ENCODE measurements around the gene HPRT1.

The HPRT1 gene

DNA sequence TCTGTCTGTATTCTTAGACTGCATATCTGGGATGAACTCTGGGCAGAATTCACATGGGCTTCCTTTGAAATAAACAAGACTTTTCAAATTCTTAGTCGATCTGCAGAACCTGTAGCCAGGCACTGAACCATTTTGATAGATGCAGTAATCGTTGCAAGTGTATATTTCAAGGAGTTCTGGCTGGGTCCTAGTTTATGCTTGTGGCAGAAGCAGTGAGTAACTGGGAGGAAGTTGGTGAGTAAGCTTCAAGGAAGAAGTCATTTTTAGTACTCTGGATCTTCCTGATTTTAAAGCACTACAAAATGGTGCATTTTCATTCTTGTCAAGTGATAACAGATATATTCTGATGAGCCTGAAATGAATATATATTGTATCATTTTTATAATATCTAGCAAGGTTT lies 9.5 kb downstream of the HPRT1 start:
- Histone ChIP-seq H3K4me3 (ENCODE audit: low read length) (no peak overlapping the region), H4K20me1 (ENCODE audit: insufficient read depth, low read length) (no peaks in the 10 kb centered on the region), H3K4me2 (ENCODE audit: low read depth, low read length) (no peak overlapping the region), H3K9ac (ENCODE audit: low read length) (no peak overlapping the region), H2AFZ (ENCODE audit: low read length) (no peak overlapping the region), H3K27me3 (replicated peaks; ENCODE audit: insufficient read depth, low read length) (no peaks in the 10 kb centered on the region), H3K9me2 (replicated peaks; ENCODE audit: insufficient read depth, low read length) (no peaks in the 10 kb centered on the region), H3F3A (ENCODE audit: insufficient read depth, low read length) (peaks cover 3% of the 10 kb centered on the region; the same call in 1 of the 2 replicates), H3K79me2 (ENCODE audit: low read length) (peaks cover 24% of the 10 kb centered on the region), H3K9me3 (replicated peaks; ENCODE audit: insufficient read depth, low read length) (no peaks in the 10 kb centered on the region), H3K4me1 (ENCODE audit: low read length) (no peaks in the 10 kb centered on the region), H3K36me3 (replicated peaks; ENCODE audit: insufficient read depth, low read length) (no peaks in the 10 kb centered on the region), H3K27ac (ENCODE audit: low read length) (no peak overlapping the region)
- no peak for DNase-seq
- no peak for TF ChIP-seq EZH2phosphoT487 (IDR thresholded peaks at IDR 0.05; ENCODE audit: low read length)
- no peak for TF ChIP-seq CTCF (IDR thresholded peaks at IDR 0.05; ENCODE audit: low read length)
- no peak for TF ChIP-seq EZH2 (optimal IDR thresholded peaks at IDR 0.05; ENCODE audit: low read depth, low read length)

GRCh38 chrX:134470013-134470412 lies 10.0 kb downstream of the HPRT1 start:
- H3K79me2 ChIP-seq (ENCODE audit: low read length) = peaks cover 18% of the 10 kb centered on the region
- H3K4me3 ChIP-seq (ENCODE audit: low read length) = no peak overlapping the region
- no peak overlapping the region for H3K9ac ChIP-seq (ENCODE audit: low read length)
- no peak overlapping the region for H3K4me2 ChIP-seq (ENCODE audit: low read depth, low read length)
- H2AFZ ChIP-seq (ENCODE audit: low read length) = no peak overlapping the region
- no peaks in the 10 kb centered on the region for H3K36me3 ChIP-seq (replicated peaks; ENCODE audit: insufficient read depth, low read length)
- no peak for DNase-seq
- H3K9me3 ChIP-seq (replicated peaks; ENCODE audit: insufficient read depth, low read length) = no peaks in the 10 kb centered on the region
- H3K27me3 ChIP-seq (replicated peaks; ENCODE audit: insufficient read depth, low read length) = no peaks in the 10 kb centered on the region
- H3K4me1 ChIP-seq (ENCODE audit: low read length) = no peaks in the 10 kb centered on the region
- H3F3A ChIP-seq (ENCODE audit: insufficient read depth, low read length) = peaks cover 3% of the 10 kb centered on the region; the same call in 1 of the 2 replicates
- H3K27ac ChIP-seq (ENCODE audit: low read length) = no peak overlapping the region
- TF ChIP-seq EZH2 (optimal IDR thresholded peaks at IDR 0.05; ENCODE audit: low read depth, low read length) = no peak
- no peak for TF ChIP-seq EZH2phosphoT487 (IDR thresholded peaks at IDR 0.05; ENCODE audit: low read length)
- no peak for TF ChIP-seq CTCF (IDR thresholded peaks at IDR 0.05; ENCODE audit: low read length)
- H3K9me2 ChIP-seq (replicated peaks; ENCODE audit: insufficient read depth, low read length) = no peaks in the 10 kb centered on the region
- no peaks in the 10 kb centered on the region for H4K20me1 ChIP-seq (ENCODE audit: insufficient read depth, low read length)

DNA sequence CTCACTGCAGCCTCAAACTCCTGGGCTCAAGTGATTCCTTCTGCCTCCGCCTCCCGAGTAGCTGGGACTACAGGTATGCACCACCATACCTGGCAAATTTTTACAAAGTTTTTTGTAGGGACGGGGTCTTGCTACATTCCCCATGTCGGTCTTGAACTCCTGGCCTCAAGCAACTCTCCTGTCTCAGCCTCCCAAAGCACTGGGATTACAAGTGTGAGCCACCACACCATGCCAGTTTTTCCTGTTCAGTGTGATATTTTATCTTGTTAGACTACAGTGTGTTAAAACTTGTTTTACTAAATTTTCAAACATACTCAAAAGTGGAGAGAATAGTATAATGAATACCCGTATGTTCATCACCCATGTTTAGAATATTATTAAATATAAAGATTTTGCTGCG lies 12.1 kb downstream of the HPRT1 start:
- TF ChIP-seq EZH2 (optimal IDR thresholded peaks at IDR 0.05; ENCODE audit: low read depth, low read length) = no peak
- TF ChIP-seq EZH2phosphoT487 (IDR thresholded peaks at IDR 0.05; ENCODE audit: low read length) = no peak
- TF ChIP-seq CTCF (IDR thresholded peaks at IDR 0.05; ENCODE audit: low read length) = no peak
- Histone ChIP-seq H3K4me2 (ENCODE audit: low read depth, low read length) (no peak overlapping the region), H3K9ac (ENCODE audit: low read length) (no peak overlapping the region), H3K9me2 (replicated peaks; ENCODE audit: insufficient read depth, low read length) (no peaks in the 10 kb centered on the region), H4K20me1 (ENCODE audit: insufficient read depth, low read length) (no peaks in the 10 kb centered on the region), H2AFZ (ENCODE audit: low read length) (no peak overlapping the region), H3K27ac (ENCODE audit: low read length) (no peak overlapping the region), H3K79me2 (ENCODE audit: low read length) (peaks cover 10% of the 10 kb centered on the region), H3K9me3 (replicated peaks; ENCODE audit: insufficient read depth, low read length) (no peaks in the 10 kb centered on the region), H3K36me3 (replicated peaks; ENCODE audit: insufficient read depth, low read length) (no peaks in the 10 kb centered on the region), H3K4me1 (ENCODE audit: low read length) (no peaks in the 10 kb centered on the region), H3K4me3 (ENCODE audit: low read length) (no peak overlapping the region), H3F3A (ENCODE audit: insufficient read depth, low read length) (no peaks in the 10 kb centered on the region), H3K27me3 (replicated peaks; ENCODE audit: insufficient read depth, low read length) (no peaks in the 10 kb centered on the region)
- no peak for DNase-seq
